PFSK-1 (cell line): ENCODE results near the gene IL7R.

Source experiments
- FOXP2 ChIP-seq: optimal IDR thresholded peaks from 2 replicates; pipeline ENCODE3; 2011; ENCODE audit warnings: borderline replicate concordance, control low read depth, inconsistent platforms; ENCODE audit not compliant: insufficient read depth; ENCODE audit errors: extremely low read length, extremely low read depth
- POLR2AphosphoS5 ChIP-seq: IDR thresholded peaks from 2 replicates; pipeline ENCODE4 v1.6.1; 2012; ENCODE audit warnings: low read depth, mild to moderate bottlenecking, control low read depth, low read length, moderate library complexity
- REST ChIP-seq, 2 experiments: IDR thresholded peaks; 2 replicates each; pipeline versions ENCODE4 v1.6.1 to v1.8.0; 2011 to 2012; ENCODE audit warnings: low read depth in 2 of 2, low read length in 2 of 2, control low read depth in 1 of 2, inconsistent platforms in 1 of 2, mild to moderate bottlenecking in 1 of 2, moderate library complexity in 1 of 2; ENCODE audit not compliant: insufficient read depth in 1 of 2
- SIN3A ChIP-seq: IDR thresholded peaks from 2 replicates; pipeline ENCODE4 v1.6.1; 2012; ENCODE audit warnings: mild to moderate bottlenecking, low read length, moderate library complexity, borderline replicate concordance; ENCODE audit not compliant: insufficient read depth
- TAF1 ChIP-seq: IDR thresholded peaks from 2 replicates; pipeline ENCODE4 v1.6.1; 2012; ENCODE audit warnings: low read length, control low read depth, borderline replicate concordance; ENCODE audit not compliant: insufficient read depth

IL7R gene

GRCh38 chr5:35850967-35851680, 5.6 kb upstream of the IL7R start:
- TF ChIP-seq REST (IDR thresholded peaks at IDR 0.05; ENCODE audit: insufficient read depth in 1 of 2, low read depth in 2 of 2, low read length in 2 of 2): no peak
- no peak for TF ChIP-seq SIN3A
- no peak for TF ChIP-seq POLR2AphosphoS5
- no peak for TF ChIP-seq TAF1
- TF ChIP-seq FOXP2: no peak

- TF ChIP-seq REST (IDR thresholded peaks at IDR 0.05; ENCODE audit: insufficient read depth in 1 of 2, low read depth in 2 of 2, low read length in 2 of 2) (no peak), FOXP2 (no peak), POLR2AphosphoS5 (no peak), TAF1 (no peak), SIN3A (no peak)
Measured at GRCh38 chr5:35852084-35852734, 4.5 kb upstream of the IL7R start.

GRCh38 chr5:35852773-35853172, 3.9 kb upstream of the IL7R start:
- TF ChIP-seq REST (IDR thresholded peaks at IDR 0.05; ENCODE audit: insufficient read depth in 1 of 2, low read depth in 2 of 2, low read length in 2 of 2) (no peak), TAF1 (no peak), SIN3A (no peak), POLR2AphosphoS5 (no peak), FOXP2 (no peak)

- no peak for TF ChIP-seq POLR2AphosphoS5
- TF ChIP-seq SIN3A: no peak
- TF ChIP-seq REST (IDR thresholded peaks at IDR 0.05; ENCODE audit: insufficient read depth in 1 of 2, low read depth in 2 of 2, low read length in 2 of 2): no peak
- no peak for TF ChIP-seq FOXP2
- no peak for TF ChIP-seq TAF1
Measured at GRCh38 chr5:35853631-35854030, 3.1 kb upstream of the IL7R start.

GRCh38 chr5:35854248-35854647, 2.4 kb upstream of the IL7R start:
- no peak for TF ChIP-seq POLR2AphosphoS5
- TF ChIP-seq REST (IDR thresholded peaks at IDR 0.05; ENCODE audit: insufficient read depth in 1 of 2, low read depth in 2 of 2, low read length in 2 of 2): no peak
- TF ChIP-seq FOXP2: no peak
